Endothelial cell of umbilical vein (primary cell): ENCODE measurements around the gene COL5A1. TPM values are rescaled to one million over a fixed set of nuclear protein-coding genes. Genes with fewer than 3 reads are reported as not detected.

ENCODE experiments used
- BruUV-seq: library from RNA; stranded (reverse); fragments of 400-500 nt; replicated peaks from 2 replicates; lab custom pipeline; 2021; lab: Mats Ljungman, UMichigan
- CTCF ChIA-PET: fragments of 300-600, 350-600 bp; sonication (Branson Sonifier 250); formaldehyde crosslinking; loops from one replicate; lab custom pipeline; 2021; ENCODE audit warnings: antibody characterized with exemption, inconsistent platforms; lab: Charles Lee
- POLR2A ChIA-PET: fragments of 300-600, 350-600 bp; sonication (Branson Sonifier 250); formaldehyde crosslinking; loops from one replicate; lab custom pipeline; 2021; ENCODE audit warnings: antibody characterized with exemption, inconsistent platforms; lab: Charles Lee
- DNase-seq: peaks from one replicate; pipeline ENCODE4 v3.0.0-alpha.2; 2011; ENCODE audit warnings: low read depth, low spot score
- FAIRE-seq: peaks from 2 replicates; lab custom pipeline; 2011; peaks lifted over from hg19 to GRCh38; lab: Jason Lieb, UNC
- H2AFZ ChIP-seq: 2 replicates; pipeline ENCODE4 v1.6.0; 2012; ENCODE audit warnings: low read depth, low read length, control low read depth, inconsistent platforms
- H3K27ac ChIP-seq: 2 replicates; pipeline ENCODE4 v1.5.1; 2011; ENCODE audit warnings: low read depth, mild to moderate bottlenecking, control low read depth, low read length, moderate library complexity; ENCODE audit not compliant: insufficient read depth
- H3K27me3 ChIP-seq, 2 experiments: 2 replicates each; pipeline versions ENCODE4 v1.6.0 to v1.6.1; 2011; ENCODE audit warnings: low read length in 2 of 2, mixed read lengths in 1 of 2; ENCODE audit not compliant: control insufficient read depth in 2 of 2, insufficient read depth in 2 of 2
- H3K36me3 ChIP-seq, 2 experiments: 2 replicates in 1 of 2; 3 replicates in 1 of 2; pipeline ENCODE4 v1.5.1; 2011; ENCODE audit warnings: low read length in 2 of 2, mild to moderate bottlenecking in 1 of 2, moderate library complexity in 1 of 2; ENCODE audit not compliant: control insufficient read depth in 2 of 2, insufficient read depth in 2 of 2; ENCODE audit errors: extremely low read depth in 1 of 2
- H3K4me1 ChIP-seq: 3 replicates; pipeline ENCODE4 v1.5.1; 2011; ENCODE audit warnings: mild to moderate bottlenecking, low read length; ENCODE audit not compliant: control insufficient read depth, insufficient read depth; ENCODE audit errors: extremely low read depth
- H3K4me2 ChIP-seq: 2 replicates; pipeline ENCODE4 v1.6.1; 2011; ENCODE audit warnings: low read length, control low read depth, mixed read lengths; ENCODE audit not compliant: insufficient read depth
- H3K4me3 ChIP-seq, 3 experiments: fragments of 200-600 bp in 1 of 3; sonication (generic), shearing (Covaris generic) in 1 of 3; replicated peaks in 1 of 3; 2 replicates each; pipeline ENCODE4 v1.5.1; 2011 to 2016; ENCODE audit warnings: control low read depth in 3 of 3, low read length in 3 of 3, mild to moderate bottlenecking in 2 of 3, inconsistent platforms in 1 of 3, low read depth in 1 of 3, moderate library complexity in 1 of 3; ENCODE audit not compliant: insufficient read depth in 1 of 3
- H3K79me2 ChIP-seq: 2 replicates; pipeline ENCODE4 v1.6.0; 2012; ENCODE audit warnings: low read length, inconsistent platforms; ENCODE audit not compliant: control insufficient read depth, insufficient read depth
- H3K9ac ChIP-seq: replicated peaks from 2 replicates; pipeline ENCODE3; 2011; ENCODE audit warnings: low read length, control low read depth; ENCODE audit not compliant: insufficient read depth; ENCODE audit errors: extremely low read depth
- H3K9me1 ChIP-seq: replicated peaks from 3 replicates; pipeline ENCODE4 v1.6.0; 2011; ENCODE audit warnings: mild to moderate bottlenecking, low read length; ENCODE audit not compliant: control insufficient read depth, insufficient read depth; ENCODE audit errors: extremely low read depth
- H3K9me3 ChIP-seq: replicated peaks from 2 replicates; pipeline ENCODE4 v1.5.1; 2012; ENCODE audit warnings: low read length, inconsistent platforms; ENCODE audit not compliant: control insufficient read depth, insufficient read depth
- H4K20me1 ChIP-seq: replicated peaks from 2 replicates; pipeline ENCODE3; 2011; ENCODE audit warnings: mild to moderate bottlenecking, low read length; ENCODE audit not compliant: control insufficient read depth, insufficient read depth; ENCODE audit errors: extremely low read depth
- CTCF ChIP-seq, 2 donors: IDR thresholded peaks; 1 replicate in 1 of 2; 2 replicates in 1 of 2; pipeline ENCODE4 v1.5.1; 2011; ENCODE audit warnings: low read length in 2 of 2, mild to moderate bottlenecking in 2 of 2, moderate library complexity in 2 of 2, control low read depth in 1 of 2, inconsistent platforms in 1 of 2, low read depth in 1 of 2; ENCODE audit not compliant: insufficient read depth in 1 of 2; ENCODE audit errors: extremely low read depth in 1 of 2
- EZH2 ChIP-seq: IDR thresholded peaks from 2 replicates; pipeline ENCODE4 v1.6.1; 2012; ENCODE audit warnings: borderline replicate concordance, low read depth, mild to moderate bottlenecking, moderate library complexity, low read length, inconsistent platforms; ENCODE audit not compliant: severe bottlenecking
- FOS ChIP-seq: IDR thresholded peaks from 2 replicates; pipeline ENCODE4 v1.6.1; 2011; ENCODE audit warnings: mild to moderate bottlenecking, low read length, moderate library complexity, borderline replicate concordance; ENCODE audit not compliant: insufficient read depth
- GATA2 ChIP-seq: IDR thresholded peaks from 2 replicates; pipeline ENCODE4 v1.7.0; 2011; ENCODE audit warnings: low read depth, mild to moderate bottlenecking, moderate library complexity, mixed read lengths, low read length; ENCODE audit not compliant: insufficient read length, insufficient read depth
- JUN ChIP-seq: IDR thresholded peaks from 2 replicates; pipeline ENCODE4 v1.6.1; 2011; ENCODE audit warnings: borderline replicate concordance, low read depth; ENCODE audit not compliant: insufficient read length, insufficient read depth
- MAX ChIP-seq: IDR thresholded peaks from 2 replicates; pipeline ENCODE4 v1.6.1; 2011; ENCODE audit not compliant: insufficient read depth, insufficient read length
- MYC ChIP-seq: IDR thresholded peaks from one replicate; pipeline ENCODE4 v1.6.1; 2011; ENCODE audit warnings: mild to moderate bottlenecking, low read depth, low read length
- POLR2A ChIP-seq: IDR thresholded peaks from 2 replicates; pipeline ENCODE4 v1.6.1; 2012; ENCODE audit warnings: low read depth, mild to moderate bottlenecking, control low read depth, low read length
- POLR2AphosphoS5 ChIP-seq: IDR thresholded peaks from 2 replicates; pipeline ENCODE4 v1.6.1; 2012; ENCODE audit warnings: low read depth, mild to moderate bottlenecking, control low read depth, low read length, moderate library complexity; ENCODE audit not compliant: insufficient read depth
- dilution Hi-C: fragments of 300-500 bp; cut with MboI; formaldehyde crosslinking; loops from one replicate; pipeline ENCODE4 v1.15.0; 2019; ENCODE audit warnings: low sequenced_read_pairs; ENCODE audit not compliant: extremely low pct_ligation_motif_present
- intact Hi-C: fragments of 100-400 bp; cut with micrococcal nuclease; formaldehyde crosslinking; loops from one replicate; pipeline ENCODE4 v1.10.0; 2022
- polyA plus RNA-seq, 4 experiments: library from polyadenylated mRNA; depleted of rRNA in 3 of 4; stranded (reverse) in 3 of 4; unstranded in 1 of 4; fragments of >200 nt; gene quantifications; 2 replicates each; pipeline versions ENCODE4 v1.2.1 to v1.2.3, GENCODE V29; 2011 to 2012; ENCODE audit warnings: missing spikeins in 1 of 4
- total RNA-seq: library from RNA; stranded (reverse); gene quantifications from 2 replicates; pipeline ENCODE4 v1.2.3, GENCODE V29; 2021

COL5A1 gene
- total and polyA plus RNA-seq, 2 donors (not counting 3 experiments of a cell fraction or from before 2014, with no cell fraction given): 97.4 to 175 TPM

DNA sequence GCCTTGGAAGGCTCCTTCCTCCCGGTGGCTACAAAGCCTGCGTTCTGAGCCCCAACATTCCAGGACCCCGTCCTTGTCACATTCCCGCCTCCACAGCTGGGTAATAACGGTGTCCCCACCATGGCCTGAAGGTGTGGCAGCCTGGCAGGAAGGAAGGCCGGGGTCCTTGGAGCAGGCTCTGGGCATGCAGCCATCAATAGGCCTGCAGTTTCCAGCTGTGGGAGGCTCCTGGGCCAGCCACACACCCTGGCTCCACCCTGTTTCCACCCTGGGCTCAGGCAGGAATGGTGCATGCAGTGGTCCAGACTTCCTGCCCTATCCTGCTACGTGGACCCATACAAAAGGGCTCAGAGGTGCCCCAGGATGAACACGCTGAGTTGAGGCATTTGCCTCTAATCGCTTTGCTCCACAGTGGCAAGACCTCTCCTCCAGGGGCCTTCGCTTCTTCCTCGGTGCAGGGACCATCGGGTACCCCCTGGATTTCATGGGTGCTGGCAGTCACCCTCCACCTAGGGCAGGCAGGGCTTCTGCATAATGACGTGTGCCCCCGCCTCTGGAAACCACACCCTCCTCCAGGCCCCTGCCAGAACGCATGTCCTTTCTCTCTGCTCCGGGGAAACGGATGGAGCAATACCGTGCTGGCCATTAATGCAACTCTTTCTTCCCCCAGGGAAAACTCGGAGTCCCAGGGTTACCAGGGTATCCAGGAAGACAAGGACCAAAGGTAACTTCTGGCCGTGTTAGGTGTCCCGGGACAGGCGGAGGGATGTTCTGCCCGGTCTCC is 143.9 kb downstream of the COL5A1 start:
- Histone ChIP-seq H3K36me3 (peaks cover 0 to 11% of the 10 kb centered on the region in 2 experiments), H3K4me1 (peaks cover 5% of the 10 kb centered on the region), H3K79me2 (no peaks in the 10 kb centered on the region), H3K4me3 (no peak overlapping the region), H3K27ac (no peak overlapping the region), H3K27me3 (no peaks in the 10 kb centered on the region), H3K4me2 (no peak overlapping the region), H4K20me1 (no peaks in the 10 kb centered on the region), H3K9me3 (no peaks in the 10 kb centered on the region), H2AFZ (no peak overlapping the region), H3K9me1 (no peaks in the 10 kb centered on the region), H3K9ac (no peak overlapping the region)
- peak; percentile 28 for FAIRE-seq
- ChIA-PET CTCF (no interaction called here), POLR2A (no interaction called here)
- dilution Hi-C loops: no loop called here
- no TSS peak for BruUV-seq
- DNase-seq: no peak
- intact Hi-C loops: no loop called here
- TF ChIP-seq POLR2AphosphoS5 (no peak), JUN (no peak), CTCF (IDR thresholded peaks at IDR 0.05; ENCODE audit: extremely low read depth in 1 of 2, insufficient read depth in 1 of 2, low read depth in 1 of 2, low read length in 2 of 2) (no peak), GATA2 (no peak), MAX (no peak), POLR2A (no peak), EZH2 (no peak), FOS (no peak), MYC (no peak)
